Measurements from ENCODE around the gene F2RL1.
"Not testable (repeated sequence)": the region's sequence is repeated elsewhere in the genome, so short reads cannot be mapped to it uniquely, and the experiment has no call there.

F2RL1 gene

GRCh38 chr5:76818844-76819831, at the start of gene F2RL1:
F2RL1 (plus strand) TSS chr5:76819030; CDS start chr5:76819183, 153 bp downstream.
- Histone ChIP-seq H3K27ac (peak within 1 kb of the TSS in 19 of 21 experiments; percentile 2 to 89 (median 75)), H3K4me3 (peak within 1 kb of the TSS; percentile 42 to 74 (median 55))

- H3K4me3 ChIP-seq, H3K27ac ChIP-seq: not testable (repeated sequence)
These were observed 47.8 kb upstream of the F2RL1 start for GRCh38 chr5:76771041-76771440.

- no peak overlapping the region for H3K4me3 ChIP-seq
These were observed 47.0 kb upstream of the F2RL1 start for GRCh38 chr5:76771705-76772405.

GRCh38 chr5:76775921-76776320, 42.9 kb upstream of the F2RL1 start:
- H3K27ac ChIP-seq, result no peak overlapping the region
- no peak overlapping the region for H3K4me3 ChIP-seq

More at GRCh38 chr5:76771705-76772405, 47.0 kb upstream of the F2RL1 start:
- peak overlapping the region in 1 of 21 experiments; percentile 24 for H3K27ac ChIP-seq

- no peak overlapping the region for H3K27ac ChIP-seq
- H3K4me3 ChIP-seq, result no peak overlapping the region
These were observed 42.4 kb upstream of the F2RL1 start for GRCh38 chr5:76776391-76776790.

- not testable (repeated sequence) for H3K4me3 ChIP-seq, H3K27ac ChIP-seq
These were observed 38.2 kb upstream of the F2RL1 start for GRCh38 chr5:76780616-76781015.

- Histone ChIP-seq H3K4me3 (no peak overlapping the region), H3K27ac (no peak overlapping the region)
These were observed 37.1 kb upstream of the F2RL1 start for GRCh38 chr5:76781775-76782174.

GRCh38 chr5:76782444-76782843, 36.4 kb upstream of the F2RL1 start:
- Histone ChIP-seq H3K27ac (no peak overlapping the region), H3K4me3 (no peak overlapping the region)

- Histone ChIP-seq H3K4me3 (no peak overlapping the region), H3K27ac (peak overlapping the region in 3 of 21 experiments; percentile 5 to 56 (median 44))
These were observed 31.6 kb upstream of the F2RL1 start for GRCh38 chr5:76787237-76787636.

GRCh38 chr5:76788362-76788761, 30.5 kb upstream of the F2RL1 start:
- H3K27ac ChIP-seq, result peak overlapping the region in 1 of 21 experiments; percentile 44
- H3K4me3 ChIP-seq, result no peak overlapping the region

GRCh38 chr5:76789275-76789674, 29.6 kb upstream of the F2RL1 start:
- peak overlapping the region in 9 of 21 experiments; percentile 15 to 87 (median 73) for H3K27ac ChIP-seq
- H3K4me3 ChIP-seq, result not testable (repeated sequence)

GRCh38 chr5:76789991-76790581, 28.7 kb upstream of the F2RL1 start:
- H3K27ac ChIP-seq, result peak overlapping the region in 15 of 21 experiments; percentile 10 to 87 (median 66)
- H3K4me3 ChIP-seq, result no peak overlapping the region

- Histone ChIP-seq H3K27ac (peak overlapping the region in 18 of 21 experiments; percentile 22 to 87 (median 64)), H3K4me3 (no peak overlapping the region)
These were observed 28.1 kb upstream of the F2RL1 start for GRCh38 chr5:76790632-76791290.

GRCh38 chr5:76791461-76791860, 27.4 kb upstream of the F2RL1 start:
- H3K4me3 ChIP-seq, result no peak overlapping the region
- peak overlapping the region in 19 of 21 experiments; percentile 7 to 87 (median 64) for H3K27ac ChIP-seq

- Histone ChIP-seq H3K4me3 (no peak overlapping the region), H3K27ac (no peak overlapping the region)
These were observed 24.0 kb upstream of the F2RL1 start for GRCh38 chr5:76794871-76795270.

- no peak overlapping the region for H3K4me3 ChIP-seq
These were observed 19.2 kb upstream of the F2RL1 start for GRCh38 chr5:76799588-76799987.

GRCh38 chr5:76800579-76800978, 18.3 kb upstream of the F2RL1 start:
- Histone ChIP-seq H3K27ac (no peak overlapping the region), H3K4me3 (no peak overlapping the region)

More at GRCh38 chr5:76799588-76799987, 19.2 kb upstream of the F2RL1 start:
- H3K27ac ChIP-seq, result no peak overlapping the region

- peak overlapping the region in 1 of 21 experiments; percentile 4 for H3K27ac ChIP-seq
These were observed 17.5 kb upstream of the F2RL1 start for GRCh38 chr5:76801159-76801802.

GRCh38 chr5:76801803-76802195, 17.0 kb upstream of the F2RL1 start:
- no peak overlapping the region for H3K4me3 ChIP-seq
- H3K27ac ChIP-seq, result no peak overlapping the region

More at GRCh38 chr5:76801159-76801802, 17.5 kb upstream of the F2RL1 start:
- H3K4me3 ChIP-seq, result no peak overlapping the region

Data from skin epidermis (tissue), 12 donors.